ENCODE results near the gene SLC22A31. TPM values are rescaled to one million over a fixed set of nuclear protein-coding genes. Genes with fewer than 3 reads are reported as not detected.

The SLC22A31 gene
- total and polyA plus RNA-seq, 9 of the 15 experiments (the other 6 are each of a cell fraction or from before 2014, with no cell fraction given) = 0.29 to 2.2 (median 0.47) TPM; not detected in 3

- no peaks in the 10 kb centered on the region; the same call in 1 of the 2 replicates for H4K20me1 ChIP-seq (replicated peaks; ENCODE audit: control insufficient read depth, insufficient read depth, low read length)
- no peaks in the 10 kb centered on the region for H3K79me2 ChIP-seq (ENCODE audit: control insufficient read depth, insufficient read depth, low read length)
- CTCF ChIA-PET (ENCODE audit: low intra/inter-chr PET ratio) = no interaction called here
- H3K4me1 ChIP-seq (replicated peaks in 1 of 2; ENCODE audit: control insufficient read depth in 2 of 2, insufficient read depth in 2 of 2, low read length in 2 of 2) = peaks cover 0 to 52% of the 10 kb centered on the region in 2 experiments; a peak in 2 of 5 replicates
- H2AFZ ChIP-seq (ENCODE audit: low read depth, low read length) = no peak overlapping the region; the same call in 1 of the 2 replicates
- no peaks in the 10 kb centered on the region for H3K9me1 ChIP-seq (ENCODE audit: control insufficient read depth, insufficient read depth, low read length)
- H3K27me3 ChIP-seq (ENCODE audit: control insufficient read depth in 2 of 2, insufficient read depth in 2 of 2, low read length in 2 of 2) = peaks cover 7 to 15% of the 10 kb centered on the region in 2 experiments
- H3K9ac ChIP-seq (ENCODE audit: insufficient read depth in 1 of 2, low read depth in 2 of 2, low read length in 2 of 2) = peak overlapping the region in 1 of 2 experiments; percentile 74; a peak in 1 of 4 replicates
- H3K9me3 ChIP-seq (replicated peaks; ENCODE audit: control insufficient read depth, insufficient read depth, low read depth, low read length) = peaks cover 5% of the 10 kb centered on the region
- no TSS peak for BruUV-seq (replicated peaks)
- in situ Hi-C loops (cut with MboI) = no loop called here
- TF ChIP-seq ZNF146 (CRISPR knock-in tag; IDR thresholded peaks at IDR 0.05; ENCODE audit: unreplicated experiment) (peak; percentile 74), NRF1 (conservative IDR thresholded peaks at IDR 0.05 in 1 of 2, IDR thresholded peaks at IDR 0.05 in 1 of 2) (0 out of 4 replicates have a peak, but pooled peaks of 1 of the 2 experiments have one; percentile 3), PATZ1 (CRISPR knock-in tag; IDR thresholded peaks at IDR 0.05; ENCODE audit: borderline replicate concordance) (no peak)
- peak; percentile 19 for FAIRE-seq
- DNase-seq (ENCODE audit: extremely low read depth in 1 of 4, low spot score in 3 of 4) = no peak
- ATAC-seq = no peak
- no peaks in the 10 kb centered on the region for H3K36me3 ChIP-seq (ENCODE audit: control insufficient read depth, insufficient read depth, low read length)
- POLR2A ChIA-PET = interaction anchor here (0.6 to 1.6 kb wide), 3 partner anchors 15 to 105 kb away, joined by 3 to 4 read pairs (median 3); partner anchors contain the start of gene ZNF778
- no peak overlapping the region for H3K4me3 ChIP-seq
- intact Hi-C loops (cut with micrococcal nuclease) = no loop called here
- peak overlapping the region; percentile 60 for H3K4me2 ChIP-seq (ENCODE audit: insufficient read depth, low read length)
- WGBS (ENCODE audit: insufficient coverage, low coverage, missing lambda C conversion rate) = 57% methylated on average over 46 of the region's 49 CpGs
- H3K27ac ChIP-seq (ENCODE audit: extremely low read depth, low read depth, low read length) = no peak overlapping the region
These were observed 2.3 kb upstream of the SLC22A31 start for GRCh38 chr16:89202422-89203215.
